HCT116 (cell line): ENCODE measurements around the gene SNX20. TPM values are rescaled to one million over a fixed set of nuclear protein-coding genes. Genes with fewer than 3 reads are reported as not detected.

Source experiments
- ATAC-seq: fragments of 200-7000 bp; cut with Tn5 transposase; 2 replicates; pipeline ENCODE4 v1.9.1; 2020; ENCODE audit warnings: mild to moderate bottlenecking, moderate library complexity
- BruUV-seq: library from RNA; stranded (reverse); fragments of 400-500 nt; replicated peaks from 2 replicates; lab custom pipeline; 2021; lab: Mats Ljungman, UMichigan
- CTCF ChIA-PET: fragments of 300-600 bp; sonication (Branson Sonifier 250); formaldehyde crosslinking; loops from one replicate; lab custom pipeline; 2021; ENCODE audit warnings: antibody characterized with exemption; lab: Charles Lee
- POLR2A ChIA-PET: fragments of 300-600, 350-600 bp; sonication (Branson Sonifier 250); formaldehyde crosslinking; loops from one replicate; lab custom pipeline; 2021; ENCODE audit warnings: antibody characterized with exemption; lab: Charles Lee
- RAD21 ChIA-PET, 2 experiments: fragments of 300-600 bp; sonication (Branson Sonifier 250); formaldehyde crosslinking; loops; one replicate each; lab custom pipeline; 2023; ENCODE audit warnings: low total read pairs in 2 of 2; ENCODE audit not compliant: uncharacterized antibody in 2 of 2, unreplicated experiment in 2 of 2, low non-redundant PET in 1 of 2; lab: Charles Lee
- DNase-seq: peaks from one replicate; pipeline ENCODE4 v3.0.0-alpha.2; 2010; ENCODE audit warnings: low read depth, low spot score
- H2AFZ ChIP-seq: fragments of 200-600 bp; shearing (Covaris generic), sonication (generic); 2 replicates; pipeline ENCODE4 v1.6.1; 2017; ENCODE audit warnings: low read depth, mixed run types, mixed read lengths, antibody characterized with exemption, low read length; ENCODE audit not compliant: poor library complexity, severe bottlenecking
- H3K27ac ChIP-seq: 2 replicates; pipeline ENCODE4 v1.5.1; 2012; ENCODE audit warnings: low read depth, low read length
- H3K27me3 ChIP-seq: fragments of 200-600 bp; sonication (generic); 2 replicates; pipeline ENCODE4 v1.6.1; 2016; ENCODE audit warnings: mixed run types, low read length, mixed read lengths; ENCODE audit not compliant: insufficient read depth
- H3K36me3 ChIP-seq, 2 experiments: fragments of 200-500 bp in 1 of 2; fragments of 200-600 bp in 1 of 2; sonication (Bioruptor generic) in 1 of 2; sonication (generic) in 1 of 2; 2 replicates each; pipeline versions ENCODE4 v1.5.1 to v1.6.1; 2014 to 2016; ENCODE audit warnings: low read length in 2 of 2, inconsistent platforms in 1 of 2, mixed read lengths in 1 of 2, mixed run types in 1 of 2; ENCODE audit not compliant: insufficient read depth in 2 of 2, control insufficient read depth in 1 of 2
- H3K4me1 ChIP-seq, 2 experiments: fragments of 200-600 bp in 1 of 2; sonication (generic) in 1 of 2; 2 replicates each; pipeline versions ENCODE4 v1.5.1 to v1.6.1; 2012 to 2017; ENCODE audit warnings: low read length in 2 of 2, inconsistent platforms in 1 of 2, mild to moderate bottlenecking in 1 of 2, mixed read lengths in 1 of 2, mixed run types in 1 of 2, moderate library complexity in 1 of 2; ENCODE audit not compliant: insufficient read depth in 2 of 2, control insufficient read depth in 1 of 2
- H3K4me2 ChIP-seq: fragments of 200-600 bp; sonication (generic); 2 replicates; pipeline ENCODE4 v1.6.1; 2017; ENCODE audit warnings: mixed run types, low read length, mixed read lengths
- H3K4me3 ChIP-seq, 2 experiments: fragments of 200-600 bp in 1 of 2; sonication (generic) in 1 of 2; replicated peaks in 1 of 2; 2 replicates each; pipeline ENCODE4 v1.5.1; 2011 to 2016; ENCODE audit warnings: low read length in 2 of 2, control low read depth in 1 of 2, low read depth in 1 of 2, mild to moderate bottlenecking in 1 of 2, mixed read lengths in 1 of 2, mixed run types in 1 of 2
- H3K79me2 ChIP-seq: fragments of 200-600 bp; sonication (generic); 2 replicates; pipeline ENCODE4 v1.6.1; 2017; ENCODE audit warnings: mild to moderate bottlenecking, mixed run types, low read length, moderate library complexity, mixed read lengths; ENCODE audit not compliant: insufficient read depth
- H3K9ac ChIP-seq: fragments of 200-600 bp; sonication (generic); 2 replicates; pipeline ENCODE4 v1.6.1; 2016; ENCODE audit warnings: low read length, mixed read lengths
- H3K9me2 ChIP-seq: fragments of 200-600 bp; sonication (generic), shearing (Covaris generic); 2 replicates; pipeline ENCODE4 v1.6.1; 2017; ENCODE audit warnings: mixed run types, mild to moderate bottlenecking, moderate library complexity; ENCODE audit not compliant: insufficient read depth
- H3K9me3 ChIP-seq, 2 experiments: fragments of 200-500 bp in 1 of 2; fragments of 200-600 bp in 1 of 2; sonication (Bioruptor generic) in 1 of 2; sonication (generic) in 1 of 2; 2 replicates each; pipeline ENCODE4 v1.6.1; 2014 to 2017; ENCODE audit warnings: low read length in 2 of 2, mixed read lengths in 2 of 2, inconsistent platforms in 1 of 2, low read depth in 1 of 2, mild to moderate bottlenecking in 1 of 2, mixed run types in 1 of 2, moderate library complexity in 1 of 2; ENCODE audit not compliant: control insufficient read depth in 1 of 2, insufficient read depth in 1 of 2
- H4K20me1 ChIP-seq: fragments of 200-600 bp; sonication (generic), shearing (Covaris generic); 2 replicates; pipeline ENCODE4 v1.6.1; 2017; ENCODE audit warnings: mixed run types, mild to moderate bottlenecking, moderate library complexity; ENCODE audit not compliant: insufficient read depth
- CBX3 ChIP-seq: IDR thresholded peaks from 2 replicates; pipeline ENCODE4 v1.6.1; 2012; ENCODE audit warnings: low read depth
- CEBPB ChIP-seq: IDR thresholded peaks from 2 replicates; pipeline ENCODE4 v1.6.1; 2012; ENCODE audit warnings: low read depth
- CTCF ChIP-seq, 3 experiments: fragments of 200-600 bp in 1 of 3; sonication (generic) in 1 of 3; IDR thresholded peaks in 2 of 3; conservative IDR thresholded peaks in 1 of 3; 2 replicates each; pipeline ENCODE4 v1.5.1; 2012 to 2017; ENCODE audit warnings: low read depth in 2 of 3, low read length in 2 of 3, antibody characterized with exemption in 1 of 3, borderline replicate concordance in 1 of 3, control low read depth in 1 of 3, mild to moderate bottlenecking in 1 of 3, mixed read lengths in 1 of 3, mixed run types in 1 of 3, moderate library complexity in 1 of 3; ENCODE audit not compliant: insufficient read depth in 1 of 3
- ELF1 ChIP-seq: IDR thresholded peaks from 2 replicates; pipeline ENCODE4 v1.6.1; 2012; ENCODE audit warnings: low read depth, borderline replicate concordance
- FOSL1 ChIP-seq: IDR thresholded peaks from 2 replicates; pipeline ENCODE4 v1.6.1; 2012; ENCODE audit warnings: low read depth
- MAX ChIP-seq: IDR thresholded peaks from 2 replicates; pipeline ENCODE4 v1.6.1; 2012
- SIN3A ChIP-seq: IDR thresholded peaks from 2 replicates; pipeline ENCODE4 v1.6.1; 2012; ENCODE audit warnings: low read depth
- TCF7L2 ChIP-seq: IDR thresholded peaks from 2 replicates; pipeline ENCODE4 v1.7.0; 2011; ENCODE audit warnings: borderline replicate concordance, inconsistent platforms; ENCODE audit not compliant: insufficient read depth, insufficient read length; ENCODE audit errors: extremely low read depth
- ZBTB33 ChIP-seq: IDR thresholded peaks from 2 replicates; pipeline ENCODE4 v1.6.1; 2011; ENCODE audit warnings: mild to moderate bottlenecking, low read length, moderate library complexity; ENCODE audit not compliant: insufficient replicate concordance; ENCODE audit errors: extremely low read depth
- intact Hi-C: fragments of 100-400 bp; cut with micrococcal nuclease; formaldehyde crosslinking; loops from 2 replicates; pipeline ENCODE4 v1.10.0; 2022
- total RNA-seq: library from RNA; stranded (reverse); gene quantifications from one replicate; pipeline ENCODE4 v1.2.1, GENCODE V29; 2021; ENCODE audit not compliant: unreplicated experiment

SNX20 gene
- total RNA-seq, 1 experiment from 2014 or later: 0.07 TPM

GRCh38 chr16:50634090-50634489, 47.0 kb downstream of the SNX20 start:
- no peaks in the 10 kb centered on the region for H3K27me3 ChIP-seq
- CTCF ChIA-PET: no interaction called here

GRCh38 chr16:50632927-50633800, 47.9 kb downstream of the SNX20 start:
- no peaks in the 10 kb centered on the region for H4K20me1 ChIP-seq
- H3K27ac ChIP-seq: no peak overlapping the region
- RAD21 ChIA-PET: interaction anchor here in 1 of 2 experiments (0.6 kb wide), 1 partner anchor 36 kb away, joined by 5 read pairs; no protein-coding TSS in a partner anchor
- H3K4me1 ChIP-seq: peaks cover 0 to 6% of the 10 kb centered on the region in 2 experiments; a peak in 1 of 4 replicates
- H3K36me3 ChIP-seq: no peaks in the 10 kb centered on the region
- H3K4me3 ChIP-seq: no peak overlapping the region
- no peaks in the 10 kb centered on the region for H3K27me3 ChIP-seq
- CTCF ChIA-PET: no interaction called here
- no peak for DNase-seq
- no peaks in the 10 kb centered on the region for H3K9me2 ChIP-seq
- H3K9ac ChIP-seq: no peak overlapping the region
- no peak for TF ChIP-seq FOSL1
- no peak for TF ChIP-seq CTCF (IDR thresholded peaks at IDR 0.05 in 2 of 3, conservative IDR thresholded peaks at IDR 0.05 in 1 of 3; ENCODE audit: borderline replicate concordance in 1 of 3, insufficient read depth in 1 of 3, low read depth in 2 of 3, low read length in 2 of 3)
- TF ChIP-seq MAX: no peak
- no peak for TF ChIP-seq ZBTB33
- TF ChIP-seq TCF7L2: no peak
- no peak for TF ChIP-seq CEBPB
- intact Hi-C loops: no loop called here
- no peak overlapping the region for H3K4me2 ChIP-seq
- no peaks in the 10 kb centered on the region for H3K79me2 ChIP-seq
- BruUV-seq: no TSS peak
- POLR2A ChIA-PET: no interaction called here
- no peak for ATAC-seq
- H2AFZ ChIP-seq: no peak overlapping the region
- no peaks in the 10 kb centered on the region for H3K9me3 ChIP-seq

More at GRCh38 chr16:50634090-50634489, 47.0 kb downstream of the SNX20 start:
- DNase-seq (no peak), ATAC-seq (no peak)
- Histone ChIP-seq H3K9ac (no peak overlapping the region), H4K20me1 (no peaks in the 10 kb centered on the region), H2AFZ (no peak overlapping the region), H3K79me2 (no peaks in the 10 kb centered on the region), H3K9me3 (no peaks in the 10 kb centered on the region), H3K36me3 (no peaks in the 10 kb centered on the region), H3K27ac (no peak overlapping the region)
- ChIA-PET POLR2A (no interaction called here), RAD21 (interaction anchor here in 1 of 2 experiments (0.6 kb wide), 1 partner anchor 35 kb away, joined by 5 read pairs; no protein-coding TSS in a partner anchor)
- TF ChIP-seq SIN3A (no peak), TCF7L2 (no peak), CEBPB (no peak), CBX3 (no peak), ELF1 (no peak)
- TF ChIP-seq, all 23 proteins: peak for 0
- no TSS peak for BruUV-seq
- Histone ChIP-seq H3K4me1 (peaks cover 0 to 6% of the 10 kb centered on the region in 2 experiments; a peak in 1 of 4 replicates), H3K9me2 (no peaks in the 10 kb centered on the region), H3K4me2 (no peak overlapping the region), H3K4me3 (no peak overlapping the region)
- intact Hi-C loops: no loop called here
